NCI-H748 (cell line): ENCODE measurements around the gene SDHAF3.
"Not testable (repeated sequence)": the region's sequence is repeated elsewhere in the genome, so short reads cannot be mapped to it uniquely, and the experiment has no call there.

Experiments used
- DNase-seq: peaks from one replicate; lab custom pipeline; 2025; ENCODE audit not compliant: unreplicated experiment; lab: John Stamatoyannopoulos, UW

The SDHAF3 gene

GRCh38 chr7:97117372-97118188 is at the start of gene SDHAF3:
TSS of gene SDHAF3 (plus strand) at chr7:97117698. CDS start at chr7:97117724, 26 bp downstream.
- DNase-seq = peak; percentile 100

- DNase-seq = not testable (repeated sequence)
Observed at GRCh38 chr7:97072025-97072424, 45.5 kb upstream of the SDHAF3 start.

- DNase-seq = peak; percentile 40
Observed at GRCh38 chr7:97075928-97076327, 41.6 kb upstream of the SDHAF3 start.

- no peak for DNase-seq
Observed at GRCh38 chr7:97078023-97078969, 39.2 kb upstream of the SDHAF3 start.

- DNase-seq = no peak
Observed at GRCh38 chr7:97079300-97079699, 38.2 kb upstream of the SDHAF3 start.

- no peak for DNase-seq
Observed at GRCh38 chr7:97081521-97082300, 35.8 kb upstream of the SDHAF3 start.

- no peak for DNase-seq
Observed at GRCh38 chr7:97088364-97088763, 29.1 kb upstream of the SDHAF3 start.

- no peak for DNase-seq
Observed at GRCh38 chr7:97089771-97090170, 27.7 kb upstream of the SDHAF3 start.

- DNase-seq = no peak
Observed at GRCh38 chr7:97090761-97091353, 26.6 kb upstream of the SDHAF3 start.

GRCh38 chr7:97094284-97094930 is 23.1 kb upstream of the SDHAF3 start:
- peak; percentile 41 for DNase-seq

GRCh38 chr7:97096037-97096436 is 21.5 kb upstream of the SDHAF3 start:
- DNase-seq = no peak

- DNase-seq = peak; percentile 30
Observed at GRCh38 chr7:97096661-97097060, 20.8 kb upstream of the SDHAF3 start.

- DNase-seq = peak; percentile 83
Observed at GRCh38 chr7:97104719-97105238, 12.7 kb upstream of the SDHAF3 start.

- DNase-seq = no peak
Observed at GRCh38 chr7:97107192-97107800, 10.2 kb upstream of the SDHAF3 start.

GRCh38 chr7:97116308-97116707 is 1.2 kb upstream of the SDHAF3 start:
- no peak for DNase-seq

- DNase-seq = no peak
Observed at GRCh38 chr7:97117035-97117371, 495 bp upstream of the SDHAF3 start.

- peak; percentile 30 for DNase-seq
Observed at GRCh38 chr7:97118306-97118917, 914 bp downstream of the SDHAF3 start.

GRCh38 chr7:97119747-97120146 is 2.2 kb downstream of the SDHAF3 start:
- DNase-seq = no peak
